GM18505 (cell line): ENCODE results near the gene MLKL.
"Not testable (repeated sequence)": the region's sequence is repeated elsewhere in the genome, so short reads cannot be mapped to it uniquely, and the experiment has no call there.

ENCODE experiments used
- ATAC-seq: cut with Tn5 transposase; IDR thresholded peaks from one replicate; pipeline ENCODE4 v1.9.1; 2021; ENCODE audit not compliant: unreplicated experiment
- POLR2A ChIP-seq: IDR thresholded peaks from 4 replicates; pipeline ENCODE4 v1.6.1; 2011; ENCODE audit warnings: borderline replicate concordance; ENCODE audit not compliant: insufficient read depth, insufficient read length; ENCODE audit errors: extremely low read depth

The MLKL gene

DNA sequence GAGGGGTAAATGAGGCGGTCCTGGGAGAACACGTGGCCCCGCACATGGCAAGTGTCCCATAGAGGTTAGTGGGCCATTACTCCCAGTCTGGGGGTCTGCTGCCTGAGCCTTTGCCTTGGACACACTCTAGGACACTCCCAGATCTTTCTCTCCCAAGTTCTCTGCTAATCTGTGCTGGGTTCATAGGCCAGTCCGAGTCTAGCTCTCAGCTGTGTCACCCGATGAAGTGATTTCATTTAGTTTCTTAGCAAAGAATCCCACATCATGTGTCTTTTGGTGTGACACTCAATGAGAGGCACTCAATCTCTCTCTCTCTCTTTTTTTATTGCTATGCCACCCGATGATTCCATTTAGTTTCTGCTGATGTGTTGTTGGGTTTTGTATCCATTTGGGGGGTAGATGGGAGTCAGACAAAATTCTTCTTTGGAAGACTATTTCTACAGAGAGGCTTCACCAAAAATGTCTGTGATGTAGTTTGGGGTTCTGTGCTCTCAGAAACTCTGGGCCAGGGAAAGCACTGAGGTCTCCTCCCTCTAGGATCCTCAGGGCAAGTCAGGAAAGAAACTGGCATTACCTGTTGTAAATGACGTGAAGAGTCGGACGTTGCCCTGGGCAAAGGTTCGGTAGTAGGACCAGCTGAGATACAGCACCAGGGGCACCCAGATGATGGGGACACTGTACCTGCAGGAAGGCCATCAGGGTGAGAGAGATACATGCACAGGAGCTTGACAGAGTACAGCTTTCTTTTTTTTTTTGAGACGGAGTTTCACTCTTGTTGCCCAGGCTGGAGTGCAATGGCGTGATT is 25.2 kb upstream of the MLKL start:
- ATAC-seq, result no peak

DNA sequence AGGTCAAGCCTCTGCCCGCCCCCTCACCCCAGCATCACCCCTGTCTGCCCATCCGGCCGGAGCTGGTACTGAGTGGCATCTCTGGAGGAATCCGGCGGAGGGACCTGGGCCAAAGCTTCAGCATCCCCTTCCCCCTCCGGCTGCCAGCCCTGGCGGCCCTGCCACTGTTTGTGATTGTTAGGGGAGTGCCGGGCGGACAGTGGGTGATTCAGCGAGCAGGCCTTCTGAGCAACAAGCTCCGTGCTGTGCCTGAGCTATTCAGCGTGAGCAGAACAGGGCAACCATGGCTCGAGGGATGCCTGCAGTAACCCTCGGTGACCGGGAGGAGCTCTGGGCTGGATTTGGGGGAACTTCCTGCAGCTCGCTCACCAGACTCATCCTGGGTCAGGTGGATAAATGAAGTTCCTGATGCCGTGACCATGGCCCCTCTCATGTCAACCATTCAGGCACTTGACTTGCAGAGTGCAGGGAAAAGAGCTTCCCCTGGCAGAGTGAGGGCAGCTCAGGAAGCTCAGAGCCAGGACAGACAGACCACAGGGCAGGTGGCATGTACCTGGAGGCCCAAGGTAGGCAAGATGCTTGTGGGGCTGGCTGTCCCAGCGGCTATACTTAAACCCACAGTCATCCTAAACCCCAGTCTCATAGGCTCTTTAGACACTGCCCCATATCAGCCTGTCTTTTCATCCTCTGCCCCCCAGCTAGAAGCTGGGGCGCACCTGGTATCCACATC is 24.3 kb upstream of the MLKL start:
- TF ChIP-seq POLR2A, result no peak
- no peak for ATAC-seq

More for the DNA sequence above, 25.2 kb upstream of the MLKL start:
- no peak for TF ChIP-seq POLR2A

DNA sequence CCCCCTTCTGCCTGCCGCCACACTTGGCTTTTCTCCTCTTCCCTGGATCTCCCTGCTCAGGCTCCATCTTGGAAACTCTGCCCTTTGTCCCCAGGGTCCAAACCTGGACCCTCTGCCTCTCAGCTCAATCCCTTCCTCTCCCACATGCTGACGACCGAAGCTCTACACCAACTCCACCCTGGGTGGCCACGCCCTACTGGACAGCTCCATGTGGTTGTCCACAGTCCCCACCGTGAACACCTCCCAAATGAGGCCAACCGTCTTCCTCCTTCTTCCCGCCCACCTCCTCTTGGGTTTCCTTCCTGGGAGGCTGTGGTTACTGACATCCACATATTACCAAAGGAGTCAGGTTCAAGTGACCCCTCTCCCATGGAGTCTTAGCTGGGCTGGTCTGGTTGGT is 22.6 kb upstream of the MLKL start:
- no peak for TF ChIP-seq POLR2A
- no peak for ATAC-seq

DNA sequence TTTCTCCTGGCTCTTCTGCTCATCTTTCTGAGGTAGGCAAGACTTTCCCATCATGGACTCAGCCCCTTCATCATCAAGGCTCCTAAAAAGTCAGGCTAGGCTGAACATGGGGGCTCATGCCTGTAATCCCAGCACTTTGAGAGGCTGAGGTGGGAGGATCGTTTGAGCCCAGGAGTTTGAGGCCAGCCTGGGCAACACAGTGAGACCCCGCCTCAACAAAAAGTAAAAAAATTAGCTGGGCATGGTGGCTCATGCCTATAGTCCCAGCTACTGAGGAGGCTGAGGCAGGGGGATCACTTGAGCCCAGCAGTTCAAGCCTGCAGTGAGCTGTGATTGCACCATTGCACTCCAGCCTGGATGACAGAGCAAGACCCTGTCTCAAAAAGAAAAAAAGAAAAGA is 21.5 kb upstream of the MLKL start:
- not testable (repeated sequence) for ATAC-seq

DNA sequence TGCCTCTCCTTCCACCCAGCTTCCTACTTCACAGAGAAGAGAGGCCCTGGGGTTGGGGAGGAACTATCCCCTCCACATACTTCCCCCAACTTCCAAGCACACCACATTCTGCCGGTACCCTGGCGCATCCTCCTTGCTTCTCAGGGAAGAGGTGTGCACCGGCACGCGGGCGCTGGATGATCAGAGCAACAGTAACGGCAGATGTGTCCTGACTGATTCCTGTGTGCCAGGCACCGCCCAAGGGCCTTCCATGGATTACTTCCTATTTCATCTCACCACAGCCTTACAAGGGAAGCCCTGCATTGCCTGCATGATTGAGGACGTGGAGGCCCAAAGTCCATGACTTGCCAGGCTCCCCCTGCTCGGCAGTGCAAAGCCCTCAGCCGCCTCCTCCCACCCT is 21.1 kb upstream of the MLKL start:
- ATAC-seq, result no peak
- no peak for TF ChIP-seq POLR2A

DNA sequence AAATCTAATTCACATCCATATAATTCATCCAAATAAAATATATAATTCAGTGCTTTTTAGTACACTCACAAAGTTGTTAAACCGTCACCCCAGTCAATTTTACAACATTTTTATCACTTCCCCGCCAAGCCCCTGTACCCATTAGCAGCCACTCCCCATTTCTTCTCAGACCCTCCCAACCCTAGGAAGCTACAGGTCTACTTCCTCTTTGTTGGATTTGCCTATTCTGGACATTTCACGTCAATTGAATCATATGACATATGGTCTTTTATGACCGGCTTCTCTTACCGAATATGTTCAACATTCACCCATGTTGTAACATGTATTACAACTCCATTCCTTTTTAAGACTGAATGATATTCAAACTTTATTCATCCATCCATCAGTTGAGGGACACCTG is 19.9 kb upstream of the MLKL start:
- no peak for TF ChIP-seq POLR2A
- no peak for ATAC-seq

GRCh38 chr16:74718741-74719610 is 18.3 kb upstream of the MLKL start:
- ATAC-seq, result no peak
- no peak for TF ChIP-seq POLR2A

GRCh38 chr16:74718140-74718539 is 17.5 kb upstream of the MLKL start:
- no peak for TF ChIP-seq POLR2A
- ATAC-seq, result no peak

GRCh38 chr16:74717367-74717766 is 16.7 kb upstream of the MLKL start:
- no peak for ATAC-seq
- no peak for TF ChIP-seq POLR2A

DNA sequence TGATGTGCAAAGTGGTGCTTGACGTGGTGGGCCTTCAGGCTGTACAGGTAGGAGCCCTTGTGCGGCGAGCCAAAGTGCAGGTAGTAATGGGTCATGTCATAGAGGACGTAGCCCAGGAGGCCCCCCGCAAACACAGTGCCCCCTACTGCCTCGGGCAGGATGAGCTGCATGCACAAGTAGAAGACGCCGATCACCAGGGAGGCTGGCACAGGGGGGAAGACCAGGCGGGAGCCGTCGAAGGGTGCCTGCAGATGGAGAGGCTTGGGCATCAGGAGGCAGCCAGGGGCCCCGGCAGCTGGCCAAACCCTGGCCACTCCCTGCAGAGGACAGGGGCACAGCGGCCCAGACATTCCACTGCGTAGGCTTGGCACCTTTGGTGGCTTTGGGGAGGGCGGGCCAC is 15.7 kb upstream of the MLKL start:
- ATAC-seq, result no peak
- no peak for TF ChIP-seq POLR2A

DNA sequence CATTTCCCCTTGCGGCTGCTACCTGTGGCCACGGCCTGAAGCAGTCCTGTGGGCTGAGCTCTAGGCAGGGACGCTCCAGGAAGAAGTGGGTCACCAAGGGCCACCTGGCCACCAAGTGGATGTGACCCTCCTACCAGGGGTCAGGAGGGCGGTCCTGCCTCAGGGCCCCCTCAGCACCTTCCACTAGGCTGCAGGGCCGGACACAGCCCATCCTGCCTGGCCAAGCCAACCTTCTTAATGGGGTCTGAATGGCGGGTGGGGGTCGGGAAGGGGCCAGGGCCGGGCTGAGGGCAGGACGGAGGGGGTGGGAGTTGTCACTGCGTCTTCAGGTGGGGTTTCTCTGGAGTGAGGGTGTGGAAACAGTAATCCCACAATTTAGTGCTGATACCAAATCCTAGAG is 13.2 kb upstream of the MLKL start:
- no peak for ATAC-seq
- TF ChIP-seq POLR2A, result no peak

DNA sequence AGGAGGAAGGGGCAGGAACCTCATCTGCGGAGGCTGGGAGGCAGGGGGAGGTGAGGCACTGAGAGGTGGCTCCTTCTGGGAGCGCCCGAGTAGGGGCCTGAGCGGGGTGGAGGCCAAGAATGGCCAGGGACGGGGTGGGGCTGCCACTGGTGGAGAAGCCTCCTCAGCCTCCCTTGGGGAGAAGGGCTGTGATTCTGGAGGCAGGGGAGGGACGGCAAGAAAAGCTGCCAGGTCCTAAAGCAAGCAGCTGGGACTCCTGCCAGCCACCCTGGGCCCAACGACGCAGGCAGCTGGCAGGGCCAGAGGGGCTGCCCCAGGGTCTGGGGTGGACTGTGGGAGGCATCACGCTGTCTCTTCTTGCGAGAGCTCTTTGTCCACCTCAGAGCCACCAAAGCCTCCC is 12.7 kb upstream of the MLKL start:
- no peak for ATAC-seq
- no peak for TF ChIP-seq POLR2A

GRCh38 chr16:74711938-74712337 is 11.3 kb upstream of the MLKL start:
- TF ChIP-seq POLR2A, result no peak
- ATAC-seq, result no peak
